GM12892 (cell line): Measurements from ENCODE around the gene CDC42BPB.

Experiments used
- POLR2A ChIP-seq: IDR thresholded peaks from 2 replicates; pipeline ENCODE4 v1.6.1; 2011; ENCODE audit warnings: low read depth, low read length, control low read depth
- TAF1 ChIP-seq: IDR thresholded peaks from 2 replicates; pipeline ENCODE4 v1.6.1; 2011; ENCODE audit warnings: low read depth, mild to moderate bottlenecking, control low read depth, low read length, borderline replicate concordance

DNA sequence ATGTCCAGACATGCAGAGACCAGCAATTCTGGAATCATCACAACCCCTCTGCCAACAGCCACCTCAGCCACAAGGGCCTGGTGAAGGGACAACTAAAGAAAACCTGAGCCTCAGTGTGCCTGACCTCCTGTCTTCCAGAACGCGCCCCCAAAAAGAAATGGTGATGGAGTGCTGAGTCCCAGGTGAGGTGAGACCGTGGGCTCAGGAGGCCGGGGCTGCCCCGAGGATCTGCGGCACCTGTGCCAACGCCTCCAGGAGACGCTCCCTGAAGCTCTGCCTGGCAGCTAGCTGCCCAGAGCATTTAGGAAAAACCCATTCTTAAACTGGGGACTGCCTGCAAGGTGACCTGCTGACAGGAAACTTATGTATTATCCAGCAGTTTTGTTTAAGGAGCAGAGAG, 51.2 kb downstream of the CDC42BPB start:
- TF ChIP-seq POLR2A (no peak), TAF1 (no peak)
